ENCODE measurements around the gene HAPLN2. TPM values are rescaled to one million over a fixed set of nuclear protein-coding genes. Genes with fewer than 3 reads are reported as not detected.

The HAPLN2 gene
- total RNA-seq, 1 experiment from 2014 or later, result 1.2 TPM

DNA sequence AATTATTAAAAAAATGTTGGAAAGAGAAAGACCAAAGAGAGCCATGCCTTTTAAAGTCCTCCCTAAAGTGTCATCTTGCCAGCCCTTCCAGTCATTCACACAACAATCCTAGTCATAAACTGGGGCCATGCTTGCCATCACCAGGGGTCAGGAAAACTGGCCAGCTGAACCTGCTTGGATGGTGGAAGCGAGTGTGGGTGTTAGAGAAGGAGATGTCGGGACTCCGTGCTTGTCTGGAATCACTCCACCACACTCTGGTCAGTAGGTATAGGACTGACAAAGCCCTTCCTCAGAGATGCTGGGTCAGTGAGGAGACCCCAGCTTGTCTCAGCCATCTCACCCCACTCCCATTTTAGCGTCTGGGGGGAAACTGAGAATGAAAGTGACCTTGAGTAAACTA, 3.3 kb upstream of the HAPLN2 start:
- no peak for DNase-seq (ENCODE audit: low spot score)
- no peak overlapping the region for H3K4me3 Mint-ChIP-seq
- ATAC-seq, result no peak
- no peak overlapping the region for H3K27ac Mint-ChIP-seq
- no peaks in the 10 kb centered on the region for H3K36me3 Mint-ChIP-seq
- ChIA-PET CTCF (interaction anchor here (0.7 to 1.9 kb wide), 3 partner anchors 8 to 136 kb away, joined by 3 to 8 read pairs (median 6); partner anchors contain the start of gene BCAN), POLR2A (no interaction called here)
- TF ChIP-seq ELF4 (CRISPR knock-in tag; IDR thresholded peaks at IDR 0.05; ENCODE audit: low read depth) (no peak), GTF2I (CRISPR knock-in tag; conservative IDR thresholded peaks at IDR 0.05) (no peak), SOX15 (CRISPR knock-in tag; IDR thresholded peaks at IDR 0.05) (no peak), GRHL2 (CRISPR knock-in tag; IDR thresholded peaks at IDR 0.05; ENCODE audit: insufficient replicate concordance, severe bottlenecking) (no peak), CBFB (CRISPR knock-in tag; IDR thresholded peaks at IDR 0.05; ENCODE audit: low read depth) (no peak), NR3C1 (CRISPR knock-in tag; conservative IDR thresholded peaks at IDR 0.05; ENCODE audit: low read depth) (no peak), ZNF317 (CRISPR knock-in tag; IDR thresholded peaks at IDR 0.05; ENCODE audit: borderline replicate concordance, low read depth) (no peak), KAT7 (CRISPR knock-in tag; IDR thresholded peaks at IDR 0.05; ENCODE audit: borderline replicate concordance) (no peak), TP53 (CRISPR knock-in tag; IDR thresholded peaks at IDR 0.05) (no peak), SMAD3 (CRISPR knock-in tag; IDR thresholded peaks at IDR 0.05; ENCODE audit: borderline replicate concordance) (no peak), TEAD4 (CRISPR knock-in tag; IDR thresholded peaks at IDR 0.05) (no peak)
- TF ChIP-seq, protein P1, sequence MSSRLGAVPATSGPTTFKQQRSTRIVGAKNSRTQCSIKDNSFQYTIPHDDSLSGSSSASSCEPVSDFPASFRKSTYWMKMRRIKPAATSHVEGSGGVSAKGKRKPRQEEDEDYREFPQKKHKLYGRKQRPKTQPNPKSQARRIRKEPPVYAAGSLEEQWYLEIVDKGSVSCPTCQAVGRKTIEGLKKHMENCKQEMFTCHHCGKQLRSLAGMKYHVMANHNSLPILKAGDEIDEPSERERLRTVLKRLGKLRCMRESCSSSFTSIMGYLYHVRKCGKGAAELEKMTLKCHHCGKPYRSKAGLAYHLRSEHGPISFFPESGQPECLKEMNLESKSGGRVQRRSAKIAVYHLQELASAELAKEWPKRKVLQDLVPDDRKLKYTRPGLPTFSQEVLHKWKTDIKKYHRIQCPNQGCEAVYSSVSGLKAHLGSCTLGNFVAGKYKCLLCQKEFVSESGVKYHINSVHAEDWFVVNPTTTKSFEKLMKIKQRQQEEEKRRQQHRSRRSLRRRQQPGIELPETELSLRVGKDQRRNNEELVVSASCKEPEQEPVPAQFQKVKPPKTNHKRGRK (CRISPR knock-in tag; IDR thresholded peaks at IDR 0.05; ENCODE audit: borderline replicate concordance), result no peak
- TF ChIP-seq, protein P2, sequence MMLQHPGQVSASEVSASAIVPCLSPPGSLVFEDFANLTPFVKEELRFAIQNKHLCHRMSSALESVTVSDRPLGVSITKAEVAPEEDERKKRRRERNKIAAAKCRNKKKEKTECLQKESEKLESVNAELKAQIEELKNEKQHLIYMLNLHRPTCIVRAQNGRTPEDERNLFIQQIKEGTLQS (CRISPR knock-in tag; conservative IDR thresholded peaks at IDR 0.05), result no peak
- TF ChIP-seq, protein P3, sequence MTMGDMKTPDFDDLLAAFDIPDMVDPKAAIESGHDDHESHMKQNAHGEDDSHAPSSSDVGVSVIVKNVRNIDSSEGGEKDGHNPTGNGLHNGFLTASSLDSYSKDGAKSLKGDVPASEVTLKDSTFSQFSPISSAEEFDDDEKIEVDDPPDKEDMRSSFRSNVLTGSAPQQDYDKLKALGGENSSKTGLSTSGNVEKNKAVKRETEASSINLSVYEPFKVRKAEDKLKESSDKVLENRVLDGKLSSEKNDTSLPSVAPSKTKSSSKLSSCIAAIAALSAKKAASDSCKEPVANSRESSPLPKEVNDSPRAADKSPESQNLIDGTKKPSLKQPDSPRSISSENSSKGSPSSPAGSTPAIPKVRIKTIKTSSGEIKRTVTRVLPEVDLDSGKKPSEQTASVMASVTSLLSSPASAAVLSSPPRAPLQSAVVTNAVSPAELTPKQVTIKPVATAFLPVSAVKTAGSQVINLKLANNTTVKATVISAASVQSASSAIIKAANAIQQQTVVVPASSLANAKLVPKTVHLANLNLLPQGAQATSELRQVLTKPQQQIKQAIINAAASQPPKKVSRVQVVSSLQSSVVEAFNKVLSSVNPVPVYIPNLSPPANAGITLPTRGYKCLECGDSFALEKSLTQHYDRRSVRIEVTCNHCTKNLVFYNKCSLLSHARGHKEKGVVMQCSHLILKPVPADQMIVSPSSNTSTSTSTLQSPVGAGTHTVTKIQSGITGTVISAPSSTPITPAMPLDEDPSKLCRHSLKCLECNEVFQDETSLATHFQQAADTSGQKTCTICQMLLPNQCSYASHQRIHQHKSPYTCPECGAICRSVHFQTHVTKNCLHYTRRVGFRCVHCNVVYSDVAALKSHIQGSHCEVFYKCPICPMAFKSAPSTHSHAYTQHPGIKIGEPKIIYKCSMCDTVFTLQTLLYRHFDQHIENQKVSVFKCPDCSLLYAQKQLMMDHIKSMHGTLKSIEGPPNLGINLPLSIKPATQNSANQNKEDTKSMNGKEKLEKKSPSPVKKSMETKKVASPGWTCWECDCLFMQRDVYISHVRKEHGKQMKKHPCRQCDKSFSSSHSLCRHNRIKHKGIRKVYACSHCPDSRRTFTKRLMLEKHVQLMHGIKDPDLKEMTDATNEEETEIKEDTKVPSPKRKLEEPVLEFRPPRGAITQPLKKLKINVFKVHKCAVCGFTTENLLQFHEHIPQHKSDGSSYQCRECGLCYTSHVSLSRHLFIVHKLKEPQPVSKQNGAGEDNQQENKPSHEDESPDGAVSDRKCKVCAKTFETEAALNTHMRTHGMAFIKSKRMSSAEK (CRISPR knock-in tag; IDR thresholded peaks at IDR 0.05; ENCODE audit: borderline replicate concordance), result no peak
- TF ChIP-seq, protein P4, sequence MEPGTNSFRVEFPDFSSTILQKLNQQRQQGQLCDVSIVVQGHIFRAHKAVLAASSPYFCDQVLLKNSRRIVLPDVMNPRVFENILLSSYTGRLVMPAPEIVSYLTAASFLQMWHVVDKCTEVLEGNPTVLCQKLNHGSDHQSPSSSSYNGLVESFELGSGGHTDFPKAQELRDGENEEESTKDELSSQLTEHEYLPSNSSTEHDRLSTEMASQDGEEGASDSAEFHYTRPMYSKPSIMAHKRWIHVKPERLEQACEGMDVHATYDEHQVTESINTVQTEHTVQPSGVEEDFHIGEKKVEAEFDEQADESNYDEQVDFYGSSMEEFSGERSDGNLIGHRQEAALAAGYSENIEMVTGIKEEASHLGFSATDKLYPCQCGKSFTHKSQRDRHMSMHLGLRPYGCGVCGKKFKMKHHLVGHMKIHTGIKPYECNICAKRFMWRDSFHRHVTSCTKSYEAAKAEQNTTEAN (CRISPR knock-in tag; IDR thresholded peaks at IDR 0.05), result no peak
- TF ChIP-seq, protein P5, sequence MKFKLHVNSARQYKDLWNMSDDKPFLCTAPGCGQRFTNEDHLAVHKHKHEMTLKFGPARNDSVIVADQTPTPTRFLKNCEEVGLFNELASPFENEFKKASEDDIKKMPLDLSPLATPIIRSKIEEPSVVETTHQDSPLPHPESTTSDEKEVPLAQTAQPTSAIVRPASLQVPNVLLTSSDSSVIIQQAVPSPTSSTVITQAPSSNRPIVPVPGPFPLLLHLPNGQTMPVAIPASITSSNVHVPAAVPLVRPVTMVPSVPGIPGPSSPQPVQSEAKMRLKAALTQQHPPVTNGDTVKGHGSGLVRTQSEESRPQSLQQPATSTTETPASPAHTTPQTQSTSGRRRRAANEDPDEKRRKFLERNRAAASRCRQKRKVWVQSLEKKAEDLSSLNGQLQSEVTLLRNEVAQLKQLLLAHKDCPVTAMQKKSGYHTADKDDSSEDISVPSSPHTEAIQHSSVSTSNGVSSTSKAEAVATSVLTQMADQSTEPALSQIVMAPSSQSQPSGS (CRISPR knock-in tag; IDR thresholded peaks at IDR 0.05; ENCODE audit: borderline replicate concordance, low read depth), result no peak
- peaks cover 33% of the 10 kb centered on the region for H3K27me3 Mint-ChIP-seq (ENCODE audit: low read depth)
- peaks cover 11% of the 10 kb centered on the region for H3K4me1 Mint-ChIP-seq
- no peaks in the 10 kb centered on the region for H3K9me3 Mint-ChIP-seq

DNA sequence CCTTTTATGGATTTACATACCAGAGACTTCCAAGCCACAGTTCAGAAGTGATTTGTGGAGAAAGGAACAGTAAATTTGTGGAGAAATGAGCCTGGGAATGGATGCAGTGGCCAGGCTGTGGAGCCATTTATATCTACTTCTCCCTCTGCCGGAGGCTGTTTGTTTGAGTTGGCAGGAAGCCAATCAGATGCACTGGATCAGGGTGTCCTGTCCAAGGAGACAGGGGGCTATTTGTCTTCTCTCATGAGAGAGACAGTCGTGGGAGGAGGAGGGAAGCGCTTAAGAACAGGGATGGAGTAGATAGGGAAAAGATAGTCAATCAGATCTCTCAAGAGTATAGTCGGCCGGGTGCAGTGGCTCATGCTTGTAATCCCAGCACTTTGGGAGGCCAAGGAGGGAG, 2.8 kb upstream of the HAPLN2 start:
- Mint-ChIP-seq H3K9me3 (no peaks in the 10 kb centered on the region), H3K4me3 (no peak overlapping the region), H3K27ac (no peak overlapping the region), H3K27me3 (ENCODE audit: low read depth) (peaks cover 38% of the 10 kb centered on the region), H3K36me3 (no peaks in the 10 kb centered on the region), H3K4me1 (peaks cover 11% of the 10 kb centered on the region)
- POLR2A ChIA-PET, result no interaction called here
- CTCF ChIA-PET, result interaction anchor here (1.4 to 2.5 kb wide), 4 partner anchors 8 to 159 kb away, joined by 4 to 10 read pairs (median 6); partner anchors contain the start of gene CRABP2
- DNase-seq (ENCODE audit: low spot score) (no peak), ATAC-seq (no peak)
- TF ChIP-seq ZBTB21 (CRISPR knock-in tag; IDR thresholded peaks at IDR 0.05; ENCODE audit: borderline replicate concordance), result no peak
- no peak for TF ChIP-seq FOXP1 (CRISPR knock-in tag; IDR thresholded peaks at IDR 0.05; ENCODE audit: borderline replicate concordance)
- TF ChIP-seq, protein P6, sequence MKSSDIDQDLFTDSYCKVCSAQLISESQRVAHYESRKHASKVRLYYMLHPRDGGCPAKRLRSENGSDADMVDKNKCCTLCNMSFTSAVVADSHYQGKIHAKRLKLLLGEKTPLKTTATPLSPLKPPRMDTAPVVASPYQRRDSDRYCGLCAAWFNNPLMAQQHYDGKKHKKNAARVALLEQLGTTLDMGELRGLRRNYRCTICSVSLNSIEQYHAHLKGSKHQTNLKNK (CRISPR knock-in tag; IDR thresholded peaks at IDR 0.05), result no peak
- TF ChIP-seq EMX1 (CRISPR knock-in tag; IDR thresholded peaks at IDR 0.05), result no peak
- TF ChIP-seq ESRRA (CRISPR knock-in tag; IDR thresholded peaks at IDR 0.05; ENCODE audit: borderline replicate concordance), result no peak
- TF ChIP-seq ZNF416 (CRISPR knock-in tag; IDR thresholded peaks at IDR 0.05), result no peak
- no peak for TF ChIP-seq GRHL2 (CRISPR knock-in tag; IDR thresholded peaks at IDR 0.05; ENCODE audit: insufficient replicate concordance, severe bottlenecking)
- TF ChIP-seq FOXJ3 (CRISPR knock-in tag; IDR thresholded peaks at IDR 0.05; ENCODE audit: borderline replicate concordance), result no peak
- TF ChIP-seq ZNF423 (CRISPR knock-in tag; IDR thresholded peaks at IDR 0.05), result no peak
- TF ChIP-seq, protein P2 (CRISPR knock-in tag; conservative IDR thresholded peaks at IDR 0.05), result no peak
- no peak for TF ChIP-seq MYBL2 (CRISPR knock-in tag; IDR thresholded peaks at IDR 0.05)
